ENCODE results near the gene FBLIM1.

Gene FBLIM1

DNA sequence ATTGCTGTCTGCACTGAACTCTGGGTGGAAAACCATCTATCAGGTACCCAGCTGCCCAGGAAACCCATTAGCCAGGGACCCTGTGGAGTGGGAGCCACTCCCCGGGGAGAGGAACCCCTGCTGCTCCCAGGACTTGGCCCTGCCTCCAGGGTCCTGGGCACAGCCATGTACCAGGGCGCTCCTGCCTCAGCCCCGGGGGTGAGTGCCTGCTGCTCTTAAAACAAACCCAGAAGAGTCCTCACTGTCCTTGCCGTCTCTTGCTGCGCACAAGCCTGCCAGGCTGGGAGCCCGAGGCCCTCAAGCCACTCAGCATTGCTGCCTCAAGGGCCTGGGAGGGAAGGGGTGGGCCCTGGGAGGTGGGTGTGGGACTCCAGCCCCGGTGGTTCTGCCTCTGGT, 25.9 kb upstream of the FBLIM1 start:
- CTCF ChIA-PET, result interaction anchor here (2.7 kb wide), 1 partner anchor 8 kb away, joined by 15 read pairs; no protein-coding TSS in a partner anchor
- H3K36me3 ChIP-seq (ENCODE audit: control insufficient read depth in 2 of 2, insufficient read depth in 1 of 2, low read length in 2 of 2), result peaks cover 0 to 76% of the 10 kb centered on the region in 2 experiments; a peak in 1 of 3 replicates

GRCh38 chr1:15733218-15733725, 25.3 kb upstream of the FBLIM1 start:
- TF ChIP-seq AEBP2 (tag by site-specific recombination; IDR thresholded peaks at IDR 0.05; ENCODE audit: borderline replicate concordance), result no peak
- no peak for TF ChIP-seq ZFP3 (tag by site-specific recombination; IDR thresholded peaks at IDR 0.05; ENCODE audit: low read depth)
- TF ChIP-seq ZNF501 (tag by site-specific recombination; IDR thresholded peaks at IDR 0.05), result no peak
- no peak for TF ChIP-seq CTCF (tag by site-specific recombination; IDR thresholded peaks at IDR 0.05)
- no peak for TF ChIP-seq RBAK (tag by site-specific recombination; IDR thresholded peaks at IDR 0.05)
- ChIA-PET POLR2A (interaction anchor here (0.6 kb wide), 1 partner anchor 79 kb away, joined by 3 read pairs; no protein-coding TSS in a partner anchor), CTCF (interaction anchor here (2.7 kb wide), 1 partner anchor 8 kb away, joined by 15 read pairs; no protein-coding TSS in a partner anchor)
- Histone ChIP-seq H3K36me3 (ENCODE audit: control insufficient read depth in 2 of 2, insufficient read depth in 1 of 2, low read length in 2 of 2) (peaks cover 0 to 70% of the 10 kb centered on the region in 2 experiments; a peak in 1 of 3 replicates), H3K4me3 (ENCODE audit: low read depth, low read length) (no peak overlapping the region), H3K4me1 (ENCODE audit: control insufficient read depth, insufficient read depth, low read length) (no peaks in the 10 kb centered on the region), H3K27ac (ENCODE audit: extremely low read depth, low read depth, low read length) (no peak overlapping the region), H3K9me3 (ENCODE audit: control insufficient read depth, insufficient read depth, low read depth, low read length) (no peaks in the 10 kb centered on the region)

More for the DNA sequence above, 25.9 kb upstream of the FBLIM1 start:
- TF ChIP-seq ZNF529 (tag by site-specific recombination; IDR thresholded peaks at IDR 0.05; ENCODE audit: insufficient replicate concordance), result no peak
- TF ChIP-seq ZSCAN18 (tag by site-specific recombination; IDR thresholded peaks at IDR 0.05), result no peak
- TF ChIP-seq GLIS2 (tag by site-specific recombination; IDR thresholded peaks at IDR 0.05), result 0 out of 2 replicates have a peak, but pooled peaks have one; percentile 8
- peak; percentile 89 for TF ChIP-seq ZIC2 (tag by site-specific recombination; IDR thresholded peaks at IDR 0.05)
- no peak for TF ChIP-seq ZNF544 (tag by site-specific recombination; IDR thresholded peaks at IDR 0.05)
- TF ChIP-seq ZNF660 (tag by site-specific recombination; IDR thresholded peaks at IDR 0.05), result no peak
- Histone ChIP-seq H3K27ac (ENCODE audit: extremely low read depth, low read depth, low read length) (no peak overlapping the region), H3K4me1 (ENCODE audit: control insufficient read depth, insufficient read depth, low read length) (no peaks in the 10 kb centered on the region), H3K4me3 (ENCODE audit: low read depth, low read length) (no peak overlapping the region), H3K9me3 (ENCODE audit: control insufficient read depth, insufficient read depth, low read depth, low read length) (no peaks in the 10 kb centered on the region)
- POLR2A ChIA-PET, result interaction anchor here (0.6 kb wide), 1 partner anchor 78 kb away, joined by 3 read pairs; no protein-coding TSS in a partner anchor

DNA sequence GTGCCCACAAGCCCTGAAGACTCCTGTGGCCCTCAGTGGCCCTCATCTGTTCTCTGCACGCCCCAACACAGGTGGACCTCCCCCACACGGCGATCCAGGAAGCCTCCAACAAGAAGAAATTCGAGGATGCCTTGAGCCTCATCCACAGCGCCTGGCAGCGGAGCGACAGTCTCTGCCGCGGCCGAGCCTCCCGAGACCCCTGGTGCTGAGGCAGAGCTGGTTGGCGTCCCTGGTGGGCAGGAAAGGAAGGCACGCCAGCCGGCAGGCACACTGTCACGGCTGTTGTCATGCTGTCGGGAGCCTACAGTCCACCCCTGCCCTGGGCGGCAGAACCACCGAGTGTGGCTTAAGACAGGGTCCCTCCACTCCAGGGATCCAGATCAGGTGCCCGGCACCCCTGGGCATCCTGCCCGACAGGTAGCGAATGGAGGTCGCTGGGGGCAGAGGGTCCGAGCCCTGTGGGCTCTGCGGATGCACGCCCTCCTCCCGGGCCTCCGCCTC, 24.8 kb upstream of the FBLIM1 start:
- Histone ChIP-seq H3K4me3 (ENCODE audit: low read depth, low read length) (no peak overlapping the region), H3K36me3 (ENCODE audit: control insufficient read depth in 2 of 2, insufficient read depth in 1 of 2, low read length in 2 of 2) (peaks cover 0 to 65% of the 10 kb centered on the region in 2 experiments; a peak in 1 of 3 replicates), H3K9me3 (ENCODE audit: control insufficient read depth, insufficient read depth, low read depth, low read length) (no peaks in the 10 kb centered on the region), H3K4me1 (ENCODE audit: control insufficient read depth, insufficient read depth, low read length) (no peaks in the 10 kb centered on the region), H3K27ac (ENCODE audit: extremely low read depth, low read depth, low read length) (no peak overlapping the region)
- ChIA-PET POLR2A (no interaction called here), CTCF (no interaction called here)
- TF ChIP-seq ZNF404 (tag by site-specific recombination; IDR thresholded peaks at IDR 0.05) (no peak), ZNF701 (tag by site-specific recombination; IDR thresholded peaks at IDR 0.05) (no peak), ZNF510 (tag by site-specific recombination; IDR thresholded peaks at IDR 0.05; ENCODE audit: insufficient replicate concordance) (no peak)
- TF ChIP-seq, protein P1, sequence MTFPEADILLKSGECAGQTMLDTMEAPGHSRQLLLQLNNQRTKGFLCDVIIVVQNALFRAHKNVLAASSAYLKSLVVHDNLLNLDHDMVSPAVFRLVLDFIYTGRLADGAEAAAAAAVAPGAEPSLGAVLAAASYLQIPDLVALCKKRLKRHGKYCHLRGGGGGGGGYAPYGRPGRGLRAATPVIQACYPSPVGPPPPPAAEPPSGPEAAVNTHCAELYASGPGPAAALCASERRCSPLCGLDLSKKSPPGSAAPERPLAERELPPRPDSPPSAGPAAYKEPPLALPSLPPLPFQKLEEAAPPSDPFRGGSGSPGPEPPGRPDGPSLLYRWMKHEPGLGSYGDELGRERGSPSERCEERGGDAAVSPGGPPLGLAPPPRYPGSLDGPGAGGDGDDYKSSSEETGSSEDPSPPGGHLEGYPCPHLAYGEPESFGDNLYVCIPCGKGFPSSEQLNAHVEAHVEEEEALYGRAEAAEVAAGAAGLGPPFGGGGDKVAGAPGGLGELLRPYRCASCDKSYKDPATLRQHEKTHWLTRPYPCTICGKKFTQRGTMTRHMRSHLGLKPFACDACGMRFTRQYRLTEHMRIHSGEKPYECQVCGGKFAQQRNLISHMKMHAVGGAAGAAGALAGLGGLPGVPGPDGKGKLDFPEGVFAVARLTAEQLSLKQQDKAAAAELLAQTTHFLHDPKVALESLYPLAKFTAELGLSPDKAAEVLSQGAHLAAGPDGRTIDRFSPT (tag by site-specific recombination; IDR thresholded peaks at IDR 0.05), result peak; percentile 36; the same call in 1 of the 2 replicates

All from HEK293 (cell line).